GM12874 (cell line): ENCODE results near the gene RNF123.

ENCODE experiments used
- TF ChIP-seq, protein P1 (sequence below): IDR thresholded peaks from 2 replicates; pipeline ENCODE4 v1.5.1; 2011; ENCODE audit warnings: low read depth, mild to moderate bottlenecking, control low read depth, low read length, moderate library complexity; ENCODE audit not compliant: insufficient read depth

Gene RNF123

DNA sequence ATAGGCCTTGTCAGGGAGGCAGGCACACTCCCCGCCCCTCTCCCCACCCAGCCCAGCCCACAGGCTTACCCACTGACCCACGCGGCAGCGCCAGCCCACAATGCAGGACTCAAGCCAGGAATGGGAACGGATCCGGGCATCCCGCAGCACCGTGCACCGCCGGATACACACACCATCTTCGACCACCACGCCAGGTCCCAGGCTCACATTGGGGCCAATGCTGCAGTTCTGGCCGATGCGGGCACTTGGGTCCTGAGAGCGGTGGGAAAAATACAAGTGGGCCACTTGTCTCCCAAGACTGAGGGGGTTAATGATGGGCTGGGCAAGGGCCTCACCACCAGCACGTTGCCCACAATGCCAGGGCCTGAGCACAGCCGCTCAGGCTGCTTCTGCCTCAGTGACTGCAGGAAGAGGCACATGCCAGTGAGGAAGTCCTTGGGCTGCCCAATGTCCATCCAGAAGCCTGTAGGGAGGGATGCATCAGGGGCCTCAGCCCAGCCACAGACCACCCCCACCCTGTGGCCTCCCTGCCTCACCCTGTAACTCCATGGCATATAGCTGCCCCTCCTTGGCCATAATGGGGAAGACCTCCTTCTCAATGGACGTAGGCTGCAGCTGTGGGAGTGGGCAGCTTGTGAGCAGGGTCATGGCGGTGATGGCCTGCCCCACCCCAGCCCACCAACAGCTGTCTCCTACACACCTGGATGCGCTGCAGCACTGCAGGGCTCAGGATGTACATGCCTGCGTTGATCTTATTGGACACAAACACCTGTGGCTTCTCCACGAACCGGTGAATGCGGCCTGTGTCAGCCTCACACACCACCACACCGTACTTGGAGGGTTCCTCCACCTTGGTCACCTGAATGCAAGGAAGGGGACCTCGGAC is 32.8 kb downstream of the RNF123 start:
- TF ChIP-seq, protein P1, sequence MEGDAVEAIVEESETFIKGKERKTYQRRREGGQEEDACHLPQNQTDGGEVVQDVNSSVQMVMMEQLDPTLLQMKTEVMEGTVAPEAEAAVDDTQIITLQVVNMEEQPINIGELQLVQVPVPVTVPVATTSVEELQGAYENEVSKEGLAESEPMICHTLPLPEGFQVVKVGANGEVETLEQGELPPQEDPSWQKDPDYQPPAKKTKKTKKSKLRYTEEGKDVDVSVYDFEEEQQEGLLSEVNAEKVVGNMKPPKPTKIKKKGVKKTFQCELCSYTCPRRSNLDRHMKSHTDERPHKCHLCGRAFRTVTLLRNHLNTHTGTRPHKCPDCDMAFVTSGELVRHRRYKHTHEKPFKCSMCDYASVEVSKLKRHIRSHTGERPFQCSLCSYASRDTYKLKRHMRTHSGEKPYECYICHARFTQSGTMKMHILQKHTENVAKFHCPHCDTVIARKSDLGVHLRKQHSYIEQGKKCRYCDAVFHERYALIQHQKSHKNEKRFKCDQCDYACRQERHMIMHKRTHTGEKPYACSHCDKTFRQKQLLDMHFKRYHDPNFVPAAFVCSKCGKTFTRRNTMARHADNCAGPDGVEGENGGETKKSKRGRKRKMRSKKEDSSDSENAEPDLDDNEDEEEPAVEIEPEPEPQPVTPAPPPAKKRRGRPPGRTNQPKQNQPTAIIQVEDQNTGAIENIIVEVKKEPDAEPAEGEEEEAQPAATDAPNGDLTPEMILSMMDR, result no peak

DNA sequence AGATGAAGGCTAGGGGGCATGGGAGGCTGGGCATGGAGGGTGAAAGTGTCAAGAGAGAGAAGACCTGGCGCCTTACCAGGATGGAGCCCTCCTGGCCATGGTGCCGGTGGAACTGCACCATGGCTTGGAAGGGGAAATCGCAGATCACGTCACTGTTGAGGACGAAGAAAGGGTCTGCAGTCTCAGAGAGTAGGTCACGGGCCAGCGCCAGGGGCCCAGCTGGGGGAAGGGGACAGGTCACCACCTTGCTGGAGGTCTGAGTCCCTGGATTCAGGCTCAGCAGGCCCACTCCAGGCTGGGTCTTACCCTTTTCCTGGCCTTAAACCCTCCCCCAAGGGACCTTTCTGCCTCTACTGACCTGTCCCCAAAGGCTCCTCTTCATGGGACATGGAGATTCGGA is 33.5 kb downstream of the RNF123 start:
- TF ChIP-seq, protein P1, result no peak

GRCh38 chr3:49723296-49723627 is 33.9 kb downstream of the RNF123 start:
- TF ChIP-seq, protein P1, result no peak

DNA sequence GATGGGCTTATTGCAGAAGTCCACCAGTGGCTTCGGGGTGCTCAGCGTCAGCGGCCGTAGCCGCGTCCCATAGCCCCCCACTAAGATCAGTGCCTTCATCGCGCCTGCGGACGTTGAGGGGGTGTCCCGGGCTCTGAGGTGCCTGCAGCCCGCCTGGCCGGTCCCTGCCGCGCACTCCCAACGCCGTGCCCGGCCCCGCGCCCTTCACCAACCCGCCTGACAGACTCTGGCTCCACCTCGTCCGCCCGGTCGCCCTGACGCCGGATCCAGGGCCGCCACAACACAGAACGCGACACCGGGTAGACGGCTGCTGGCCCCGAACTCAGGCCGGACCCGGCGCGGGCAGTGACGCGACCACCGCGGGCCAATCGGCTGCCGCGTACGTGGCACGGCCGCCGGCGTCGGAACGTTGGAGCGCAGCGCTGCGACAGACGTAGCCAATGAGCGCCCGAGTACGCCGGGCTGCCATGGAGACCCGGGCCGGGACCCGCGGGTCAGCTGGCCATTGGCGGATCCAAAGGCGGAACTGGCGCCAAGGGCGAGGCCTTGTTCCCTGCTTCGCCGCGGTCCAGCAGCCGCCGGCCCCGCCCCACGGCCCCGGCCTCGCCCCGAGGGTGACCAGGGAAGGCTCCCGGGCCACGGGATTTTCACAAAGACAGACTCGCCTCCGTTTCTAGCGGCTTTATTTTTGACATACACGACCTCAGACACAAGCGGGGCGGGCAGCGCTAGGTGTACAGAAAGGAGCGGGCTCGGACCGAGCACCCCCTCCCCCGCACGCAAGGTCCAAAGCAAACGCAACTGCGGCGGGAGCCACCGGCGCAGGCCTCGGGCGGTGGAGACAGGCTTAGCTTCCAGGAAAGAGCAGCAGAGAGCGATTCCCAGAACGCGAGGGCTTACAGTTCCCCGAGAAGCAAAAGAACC is 34.5 kb downstream of the RNF123 start, which contains the start of gene GMPPB:
TSS of gene GMPPB (minus strand) at position 324 of the 924 bp plus-strand sequence. CDS start at position 99, 225 bp downstream.
- TF ChIP-seq, protein P1, result no peak

DNA sequence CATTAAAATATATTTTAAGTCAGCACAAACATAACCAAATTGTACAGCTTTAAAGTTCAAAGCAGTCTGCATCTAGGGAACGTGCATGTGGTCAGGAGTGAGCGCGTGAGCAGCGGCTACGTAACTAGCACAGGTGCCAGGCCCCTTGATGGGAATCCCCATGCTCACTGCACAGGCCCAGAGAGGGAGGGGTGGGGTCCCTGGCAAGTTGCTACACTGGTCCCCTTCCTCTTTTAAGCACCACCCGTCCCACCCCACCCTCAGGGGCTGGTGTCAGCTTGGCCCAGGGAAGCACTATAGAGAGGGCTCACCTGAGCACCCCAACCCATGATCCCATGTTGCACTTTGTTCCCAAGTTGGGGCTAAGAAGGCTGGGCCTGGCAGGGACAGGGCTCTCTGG is 35.2 kb downstream of the RNF123 start:
- TF ChIP-seq, protein P1, result no peak

GRCh38 chr3:49725906-49726681 is 36.7 kb downstream of the RNF123 start:
- TF ChIP-seq, protein P1, result no peak
